GM18861 (cell line): ENCODE data around the gene PHYKPL.

Source experiments
- ATAC-seq: cut with Tn5 transposase; IDR thresholded peaks from one replicate; pipeline ENCODE4 v1.9.1; 2021; ENCODE audit not compliant: unreplicated experiment

PHYKPL gene

DNA sequence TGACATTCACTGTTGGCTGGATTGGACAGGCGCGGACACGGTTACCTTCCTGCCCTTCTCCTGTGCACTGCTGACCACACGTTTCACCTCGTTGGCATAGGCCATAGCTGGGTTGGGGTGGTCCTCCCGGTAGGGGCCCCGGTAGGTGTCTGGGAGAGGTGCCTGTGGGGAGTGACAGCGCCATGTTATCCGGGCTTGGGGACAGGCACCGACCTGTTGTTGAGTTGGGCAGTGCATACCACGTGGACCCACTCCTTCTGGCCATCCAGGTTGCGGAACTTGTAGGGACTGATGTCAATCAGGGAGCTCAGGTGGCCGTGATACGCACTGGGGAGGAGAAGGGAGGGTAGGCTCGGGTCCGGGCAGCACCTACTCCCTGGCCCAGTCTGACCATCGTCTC is 8.2 kb downstream of the PHYKPL start:
- no peak for ATAC-seq

DNA sequence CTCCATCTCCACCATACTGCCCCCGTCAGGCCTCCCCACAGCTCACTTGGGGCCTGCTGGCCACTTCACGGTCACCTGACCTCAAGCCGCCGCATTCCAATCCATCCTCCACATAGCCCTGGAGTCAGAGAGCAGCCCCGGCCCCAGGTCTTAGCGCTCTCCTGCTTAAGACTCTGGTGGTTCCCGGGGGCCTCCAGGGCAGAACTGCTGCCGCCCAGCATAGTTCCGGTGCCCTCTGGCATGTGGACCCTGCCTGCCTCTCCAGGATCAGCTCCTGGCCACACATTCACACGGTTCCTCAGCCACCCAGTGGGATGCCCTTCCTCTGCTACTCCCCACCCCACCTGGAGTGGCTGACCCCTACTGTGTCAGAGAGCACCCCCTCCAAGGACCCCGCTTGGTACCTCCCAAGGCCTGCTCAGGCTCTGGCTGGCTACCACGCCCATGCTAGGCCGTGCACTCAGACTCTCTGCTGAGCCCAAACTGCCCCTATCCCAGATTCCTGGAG is 8.7 kb downstream of the PHYKPL start:
- no peak for ATAC-seq

DNA sequence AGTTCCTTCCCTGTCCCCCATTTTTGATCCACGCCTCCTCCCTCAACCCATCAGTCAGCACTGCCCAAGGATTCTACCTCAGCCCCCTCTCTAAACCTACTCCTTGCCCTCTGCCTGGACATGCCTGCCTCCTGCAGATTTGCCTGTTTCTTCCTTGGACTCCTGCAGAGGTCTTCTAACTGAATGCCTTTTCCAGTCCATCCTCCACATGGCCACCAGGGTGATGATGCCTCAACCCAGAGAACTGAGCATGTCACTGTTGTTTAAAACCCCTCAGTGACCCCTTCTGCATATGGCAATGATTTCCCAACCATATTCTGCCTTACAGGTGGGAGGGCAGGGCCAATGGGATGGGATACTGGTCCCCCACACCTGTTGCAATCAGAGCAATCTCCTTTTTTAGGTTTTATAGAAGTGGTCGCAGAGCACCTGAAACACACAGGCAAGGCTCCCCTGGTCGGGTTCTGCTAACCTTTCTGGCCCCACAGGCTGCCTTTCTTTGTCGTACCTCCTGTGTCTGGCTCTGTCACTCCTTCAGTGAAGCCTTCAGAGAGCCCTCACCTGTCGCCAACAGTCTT is 9.3 kb downstream of the PHYKPL start:
- ATAC-seq, result no peak

DNA sequence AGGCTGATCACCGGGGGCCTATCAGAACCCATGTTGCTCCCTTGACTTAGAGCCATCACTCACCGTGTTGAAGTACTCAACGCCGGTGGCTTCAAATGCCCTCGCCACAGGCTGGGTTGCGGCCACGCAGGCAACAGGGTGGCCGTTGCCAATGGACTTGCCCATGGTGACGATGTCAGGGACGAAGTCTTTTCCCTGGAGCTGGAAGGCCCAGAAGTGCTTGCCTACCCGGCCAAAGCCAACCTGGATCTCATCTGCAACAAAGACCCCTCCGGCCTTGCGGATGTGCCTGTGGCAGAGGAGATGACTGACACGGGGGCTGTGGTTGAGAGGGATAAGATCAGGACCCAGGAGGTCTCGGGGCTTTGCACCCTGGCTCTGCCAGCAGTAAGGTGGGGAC is 10.3 kb downstream of the PHYKPL start:
- ATAC-seq, result no peak

DNA sequence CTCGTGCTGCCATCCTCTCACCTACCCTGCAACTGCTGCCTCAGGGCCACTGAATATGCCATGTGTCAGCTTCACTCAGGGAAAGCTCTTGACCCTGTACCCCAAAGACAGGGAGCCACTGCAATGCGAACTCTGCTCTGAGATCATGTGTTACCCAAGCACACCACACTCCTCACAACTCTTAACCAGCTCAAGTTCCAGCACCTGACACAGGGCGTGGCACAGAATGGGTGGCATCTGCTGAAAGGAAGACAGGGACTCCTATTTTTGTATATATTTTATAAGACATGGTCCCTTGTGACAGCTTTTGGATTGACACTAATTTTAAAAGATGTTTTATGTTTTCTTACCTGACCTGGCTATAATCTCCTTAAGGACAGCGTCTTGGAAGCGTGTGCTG is 10.7 kb downstream of the PHYKPL start:
- no peak for ATAC-seq

DNA sequence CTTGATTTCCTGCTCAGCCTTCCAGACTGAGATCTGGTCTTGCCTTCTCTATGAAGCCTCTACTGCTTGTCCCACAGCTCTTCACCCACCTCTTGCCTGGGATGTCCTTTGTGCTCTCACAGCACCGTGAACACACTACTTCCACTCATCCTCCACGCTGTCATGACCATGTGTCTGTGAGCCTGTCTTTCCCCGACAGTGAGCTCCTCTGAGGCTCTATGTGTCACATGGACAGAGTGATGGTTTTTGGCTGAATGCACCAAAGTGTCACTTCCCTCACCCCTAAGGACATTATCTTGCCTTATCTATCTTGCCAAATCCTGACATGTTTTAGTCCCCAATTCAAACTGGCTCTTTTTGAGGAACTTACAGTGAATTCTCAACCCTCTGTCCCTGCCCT is 11.3 kb downstream of the PHYKPL start:
- ATAC-seq, result no peak

- ATAC-seq, result no peak
These were observed 13.8 kb downstream of the PHYKPL start for GRCh38 chr5:178218827-178219226.

DNA sequence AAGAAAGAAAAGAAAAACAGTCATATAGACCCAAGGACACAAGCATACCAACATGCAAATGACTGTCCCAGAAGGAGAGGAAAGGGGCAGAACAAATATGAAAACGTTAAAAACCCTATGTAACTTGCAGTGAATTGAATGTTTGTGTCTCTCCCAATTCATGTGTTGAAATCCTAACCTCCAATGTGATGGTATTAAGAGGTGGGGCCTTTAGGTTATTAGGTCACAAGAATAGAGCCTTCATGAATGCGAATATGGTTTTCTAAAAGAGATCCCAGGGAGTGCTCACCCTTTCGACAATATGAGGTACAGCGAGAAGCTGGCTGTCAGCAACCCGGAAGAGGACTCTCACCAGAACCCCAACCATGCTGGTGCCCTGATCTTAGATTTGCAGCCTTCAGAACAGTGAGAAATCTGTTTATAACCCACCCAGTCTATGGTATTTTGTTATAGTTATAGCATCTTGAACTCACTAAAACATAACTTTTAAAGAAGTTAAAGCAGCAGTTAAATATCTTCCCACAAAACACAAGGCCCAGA is 14.3 kb downstream of the PHYKPL start:
- no peak for ATAC-seq

GRCh38 chr5:178216779-178217178 is 15.8 kb downstream of the PHYKPL start:
- no peak for ATAC-seq

DNA sequence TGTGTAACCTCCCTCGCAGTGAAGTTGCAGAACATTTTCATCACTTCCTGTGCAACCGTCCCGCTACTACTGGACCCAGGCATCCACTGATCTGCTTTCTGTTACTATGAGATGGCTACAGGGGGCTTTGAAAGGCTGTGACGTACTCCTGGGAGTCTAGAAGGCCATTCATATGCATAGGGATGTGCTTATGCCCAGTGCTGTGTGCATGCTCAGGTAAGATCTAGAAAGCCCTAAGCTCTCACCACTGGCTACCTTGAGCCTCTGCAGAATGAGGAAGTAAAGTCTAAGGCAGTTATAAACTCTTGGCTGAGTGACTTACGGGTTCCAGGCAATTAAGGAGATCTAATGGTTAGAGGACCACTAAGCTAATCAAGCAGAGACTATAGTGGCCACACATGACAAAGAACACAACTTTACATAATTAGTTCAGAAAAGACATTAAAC is 16.5 kb downstream of the PHYKPL start:
- ATAC-seq, result no peak

DNA sequence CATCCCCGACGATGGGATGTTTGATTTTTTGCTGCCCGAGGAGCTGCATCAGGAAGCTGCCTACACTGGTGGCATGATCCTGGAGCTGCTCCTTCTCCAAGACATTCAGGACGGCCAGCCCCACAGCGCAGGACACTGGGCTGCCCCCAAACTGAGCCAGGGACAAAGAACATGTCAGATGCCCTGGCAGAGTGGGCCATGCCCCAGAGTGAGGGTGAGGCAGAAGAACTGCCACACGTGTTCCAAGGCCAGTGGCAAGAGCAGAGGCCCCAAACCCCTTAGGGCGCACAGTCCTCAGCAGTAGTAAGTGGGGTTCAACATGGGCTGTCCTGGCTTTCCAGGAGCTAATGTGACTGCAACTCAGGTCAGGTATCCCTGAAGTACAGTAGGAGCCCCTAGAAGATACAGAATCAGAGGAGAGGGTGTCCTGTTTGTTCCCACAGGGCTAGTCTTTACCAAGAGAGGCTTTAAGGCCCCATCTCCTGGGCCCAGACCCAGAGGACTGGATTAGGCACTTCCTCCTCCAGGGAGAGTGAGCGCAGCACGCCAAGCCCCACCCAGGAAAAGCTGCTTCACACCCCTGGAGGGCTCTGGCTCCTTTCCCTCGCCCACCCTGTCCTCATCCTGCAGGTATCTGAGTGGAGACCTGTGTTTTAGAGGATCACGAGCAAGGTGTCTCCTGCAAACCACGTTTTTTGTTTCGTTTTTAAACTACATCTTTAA is 17.2 kb downstream of the PHYKPL start:
- no peak for ATAC-seq

DNA sequence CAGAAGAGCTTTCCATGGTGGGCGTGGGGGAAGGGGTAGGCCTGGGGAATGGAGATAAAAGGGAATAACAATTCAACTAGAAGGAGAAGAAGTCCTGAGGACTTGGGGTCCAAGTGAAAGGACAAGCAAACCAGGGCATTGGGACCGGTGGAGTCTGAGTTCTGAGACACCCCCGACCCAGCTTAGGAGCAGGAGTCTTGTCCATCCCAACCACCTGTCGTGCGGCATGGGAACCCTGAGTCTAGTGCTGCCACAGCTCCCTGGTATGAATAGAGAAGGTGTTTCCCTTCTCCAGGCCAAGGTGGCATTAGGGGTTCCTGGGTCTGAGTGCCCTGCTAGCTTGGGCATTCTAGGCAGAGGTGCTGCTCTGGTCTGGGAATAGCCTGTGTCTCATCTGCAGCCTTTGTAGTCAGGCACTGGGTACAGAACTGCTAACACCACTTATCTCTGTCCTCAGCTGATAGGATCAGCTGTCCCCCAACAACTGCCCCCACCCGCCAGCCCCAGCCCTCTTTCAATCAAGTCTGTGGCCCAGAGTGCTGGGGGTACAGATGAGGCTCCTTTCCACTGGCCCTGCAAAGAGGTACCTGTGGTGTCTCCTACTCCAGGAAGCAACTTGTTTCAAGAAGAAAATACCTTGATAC is 18.3 kb downstream of the PHYKPL start:
- no peak for ATAC-seq

DNA sequence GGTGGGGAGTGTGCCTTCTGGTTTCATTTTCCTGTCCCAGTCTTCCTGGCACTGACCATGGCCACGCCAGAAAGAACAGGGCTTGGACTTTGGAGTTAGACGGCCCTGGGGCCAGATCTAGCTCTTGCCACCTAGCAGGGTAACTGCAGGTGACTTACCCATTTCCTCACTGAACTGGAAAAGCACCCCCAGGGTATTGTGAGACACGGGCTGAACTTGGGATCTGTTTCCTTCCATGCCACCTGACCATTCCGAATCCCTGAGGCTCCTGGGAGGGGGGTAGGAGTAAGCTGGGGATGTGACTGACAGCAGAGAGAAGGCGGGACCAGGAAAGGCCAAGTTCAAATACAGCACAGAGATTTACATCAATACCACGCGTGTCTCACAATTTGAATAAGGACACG is 18.9 kb downstream of the PHYKPL start:
- ATAC-seq, result no peak

GRCh38 chr5:178213003-178213461 is 19.6 kb downstream of the PHYKPL start:
- no peak for ATAC-seq

DNA sequence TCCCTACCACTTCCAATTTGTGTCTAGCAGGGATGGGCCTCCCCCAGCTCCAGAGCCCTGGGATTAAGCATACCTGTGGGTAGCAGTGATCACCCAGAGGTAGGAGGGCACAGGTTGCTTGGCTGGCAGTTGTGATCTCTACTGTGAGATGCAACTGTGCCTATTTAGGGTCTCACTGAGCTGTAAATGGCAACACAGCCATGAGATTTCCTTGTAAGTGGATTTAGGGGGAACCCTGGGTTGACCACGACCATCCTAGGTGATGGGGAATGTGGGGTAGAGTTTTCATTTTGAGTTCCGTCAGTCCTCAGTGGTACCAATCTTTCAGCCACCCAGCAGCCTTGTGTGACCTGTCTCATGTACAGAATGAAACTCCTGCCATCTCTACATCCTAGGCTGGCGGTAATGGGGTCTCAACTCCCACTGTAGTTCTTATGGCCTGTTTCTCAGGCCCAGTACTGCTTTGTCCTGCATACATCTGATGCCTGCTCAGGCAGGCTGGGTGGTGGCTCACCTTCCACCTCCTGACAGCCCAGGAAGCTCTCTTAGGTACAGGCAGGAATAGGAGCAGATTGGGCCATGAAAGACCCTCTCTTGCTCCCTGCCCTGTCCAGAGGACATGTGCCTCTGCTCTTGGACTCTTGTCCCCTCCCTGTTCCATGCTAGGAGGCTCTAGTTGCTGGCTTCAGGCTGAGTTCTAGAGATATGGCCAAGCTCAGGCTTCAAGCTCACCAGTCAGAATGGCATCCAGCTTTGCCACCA is 20.2 kb downstream of the PHYKPL start:
- ATAC-seq, result no peak

- no peak for ATAC-seq
These were observed 21.2 kb downstream of the PHYKPL start for GRCh38 chr5:178211095-178212048.

DNA sequence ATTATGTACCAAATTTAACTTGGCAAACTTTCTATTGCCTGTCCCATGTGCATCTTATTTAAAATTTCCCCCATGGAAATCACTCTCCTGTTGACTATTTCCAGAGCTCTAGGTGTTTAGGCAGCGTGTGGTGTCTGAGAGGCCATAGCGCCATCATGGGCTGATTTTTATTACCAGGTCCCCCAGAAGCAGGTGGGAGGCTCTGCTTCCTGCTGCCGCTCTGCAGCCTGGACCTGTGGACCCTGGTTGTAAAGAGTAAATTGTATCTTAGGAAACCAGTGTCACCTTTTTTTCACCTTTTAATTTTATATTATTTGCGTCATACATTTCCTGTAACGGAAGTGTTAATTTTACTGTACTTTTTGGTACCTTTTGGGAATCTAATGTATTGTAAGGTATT is 21.9 kb downstream of the PHYKPL start:
- no peak for ATAC-seq

GRCh38 chr5:178210073-178210535 is 22.5 kb downstream of the PHYKPL start:
- no peak for ATAC-seq

GRCh38 chr5:178209334-178210072 is 23.1 kb downstream of the PHYKPL start:
- no peak for ATAC-seq
